Lower leg skin (tissue), 4 donors: ENCODE measurements around the gene DNAJC2. TPM values are rescaled to one million over a fixed set of nuclear protein-coding genes. Genes with fewer than 3 reads are reported as not detected.

Source experiments
- total RNA-seq, 4 donors: library from RNA; depleted of rRNA; stranded (reverse); fragments of >200 nt; gene quantifications; one replicate each; pipeline ENCODE4 v1.1.0, GENCODE V29; 2016

Gene DNAJC2
- total RNA-seq, 4 donors from 2014 or later, result 8.7 to 17.9 (median 11.0) TPM

Other genes with a start within 250 kb of the DNAJC2 start
- 10 to 100 TPM in 1 of 4 donors, 1 to 10 TPM in 3; 5.6 to 12.0 (median 8.5) TPM for gene NAPEPLD, start 195.7 kb downstream of the DNAJC2 start, total RNA-seq
- 10 to 100 TPM; 43.3 to 49.5 (median 47.5) TPM for gene PMPCB, start 47.3 kb downstream of the DNAJC2 start, total RNA-seq
- gene PSMC2, start 2.9 kb upstream of the DNAJC2 start, total RNA-seq, result 100 to 1,000 TPM in 2 of 4 donors, 10 to 100 TPM in 2; 75.3 to 124 (median 107) TPM
- gene SLC26A5, start 101.4 kb upstream of the DNAJC2 start, total RNA-seq, result 1 to 10 TPM in 2 of 4 donors, under 1 TPM in 2; 0.51 to 2.5 (median 1.0) TPM